GM12864 (cell line): Measurements from ENCODE around the gene OGFR.
"Not testable (repeated sequence)": the region's sequence is repeated elsewhere in the genome, so short reads cannot be mapped to it uniquely, and the experiment has no call there.

Source experiments
- DNase-seq: peaks from one replicate; pipeline ENCODE4 v3.0.0-alpha.2; 2011; ENCODE audit warnings: low read depth
- H3K4me3 ChIP-seq: 2 replicates; pipeline ENCODE4 v1.5.1; 2011; ENCODE audit warnings: mild to moderate bottlenecking, low read depth, low read length, control low read depth
- TF ChIP-seq, protein P1 (sequence below): IDR thresholded peaks from 2 replicates; pipeline ENCODE4 v1.5.1; 2011; ENCODE audit warnings: low read depth, mild to moderate bottlenecking, moderate library complexity, low read length, control low read depth, inconsistent platforms; ENCODE audit errors: missing control alignments

Gene OGFR

DNA sequence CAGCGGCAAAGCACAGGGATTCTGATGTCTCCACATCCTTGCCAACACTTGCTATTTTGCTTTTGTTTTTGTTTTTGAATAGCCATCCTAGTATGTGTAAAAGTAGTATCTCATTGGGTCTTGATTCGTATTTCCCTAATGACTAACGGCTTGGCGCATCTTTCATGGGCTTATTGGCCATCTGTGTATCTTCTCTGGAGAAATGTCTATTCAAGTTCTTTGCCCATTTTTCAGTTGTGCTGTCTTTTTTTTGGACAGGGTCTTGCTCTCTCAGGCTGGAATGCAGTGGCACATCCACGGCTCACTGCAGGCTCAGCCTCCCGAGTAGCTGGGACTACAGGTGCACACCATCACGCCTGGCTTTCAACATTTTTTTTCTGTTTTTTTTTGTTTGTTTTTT is 39.5 kb downstream of the OGFR start:
- TF ChIP-seq, protein P1, sequence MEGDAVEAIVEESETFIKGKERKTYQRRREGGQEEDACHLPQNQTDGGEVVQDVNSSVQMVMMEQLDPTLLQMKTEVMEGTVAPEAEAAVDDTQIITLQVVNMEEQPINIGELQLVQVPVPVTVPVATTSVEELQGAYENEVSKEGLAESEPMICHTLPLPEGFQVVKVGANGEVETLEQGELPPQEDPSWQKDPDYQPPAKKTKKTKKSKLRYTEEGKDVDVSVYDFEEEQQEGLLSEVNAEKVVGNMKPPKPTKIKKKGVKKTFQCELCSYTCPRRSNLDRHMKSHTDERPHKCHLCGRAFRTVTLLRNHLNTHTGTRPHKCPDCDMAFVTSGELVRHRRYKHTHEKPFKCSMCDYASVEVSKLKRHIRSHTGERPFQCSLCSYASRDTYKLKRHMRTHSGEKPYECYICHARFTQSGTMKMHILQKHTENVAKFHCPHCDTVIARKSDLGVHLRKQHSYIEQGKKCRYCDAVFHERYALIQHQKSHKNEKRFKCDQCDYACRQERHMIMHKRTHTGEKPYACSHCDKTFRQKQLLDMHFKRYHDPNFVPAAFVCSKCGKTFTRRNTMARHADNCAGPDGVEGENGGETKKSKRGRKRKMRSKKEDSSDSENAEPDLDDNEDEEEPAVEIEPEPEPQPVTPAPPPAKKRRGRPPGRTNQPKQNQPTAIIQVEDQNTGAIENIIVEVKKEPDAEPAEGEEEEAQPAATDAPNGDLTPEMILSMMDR: no peak
- no peak overlapping the region for H3K4me3 ChIP-seq
- no peak for DNase-seq

DNA sequence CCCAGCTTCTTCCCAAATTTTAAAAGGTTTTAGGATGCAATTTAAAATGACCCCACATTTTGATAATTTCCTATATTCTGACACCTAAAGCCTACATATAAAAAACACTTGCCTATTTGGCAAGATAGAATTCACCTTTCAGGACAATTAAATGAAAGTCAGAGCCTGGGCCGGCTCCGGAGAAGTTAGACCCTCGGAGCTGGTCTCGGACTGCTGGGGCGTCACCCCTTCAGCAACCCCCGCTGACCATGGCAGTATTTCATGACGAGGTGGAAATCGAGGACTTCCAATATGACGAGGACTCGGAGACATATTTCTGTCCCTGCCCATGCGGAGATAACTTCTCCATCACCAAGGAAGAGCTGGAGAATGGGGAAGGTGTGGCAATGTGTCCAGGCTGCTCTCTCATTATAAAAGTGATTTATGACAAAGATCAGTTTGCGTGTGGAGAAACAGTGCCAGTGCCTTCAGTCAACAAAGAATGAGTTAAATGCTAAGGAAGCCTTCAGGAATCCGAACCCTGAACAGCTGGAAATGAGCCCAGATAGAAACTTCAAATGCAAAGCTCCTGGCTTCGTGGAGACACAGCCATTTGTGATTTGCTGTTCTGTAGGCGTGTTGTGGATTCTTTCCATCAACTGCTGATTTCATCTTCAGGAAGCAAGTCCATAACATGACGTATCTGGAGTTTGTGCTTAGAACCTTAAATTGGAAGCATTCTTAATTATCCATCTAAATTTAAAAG is 41.0 kb downstream of the OGFR start:
- TF ChIP-seq, protein P1: no peak
- DNase-seq: no peak

DNA sequence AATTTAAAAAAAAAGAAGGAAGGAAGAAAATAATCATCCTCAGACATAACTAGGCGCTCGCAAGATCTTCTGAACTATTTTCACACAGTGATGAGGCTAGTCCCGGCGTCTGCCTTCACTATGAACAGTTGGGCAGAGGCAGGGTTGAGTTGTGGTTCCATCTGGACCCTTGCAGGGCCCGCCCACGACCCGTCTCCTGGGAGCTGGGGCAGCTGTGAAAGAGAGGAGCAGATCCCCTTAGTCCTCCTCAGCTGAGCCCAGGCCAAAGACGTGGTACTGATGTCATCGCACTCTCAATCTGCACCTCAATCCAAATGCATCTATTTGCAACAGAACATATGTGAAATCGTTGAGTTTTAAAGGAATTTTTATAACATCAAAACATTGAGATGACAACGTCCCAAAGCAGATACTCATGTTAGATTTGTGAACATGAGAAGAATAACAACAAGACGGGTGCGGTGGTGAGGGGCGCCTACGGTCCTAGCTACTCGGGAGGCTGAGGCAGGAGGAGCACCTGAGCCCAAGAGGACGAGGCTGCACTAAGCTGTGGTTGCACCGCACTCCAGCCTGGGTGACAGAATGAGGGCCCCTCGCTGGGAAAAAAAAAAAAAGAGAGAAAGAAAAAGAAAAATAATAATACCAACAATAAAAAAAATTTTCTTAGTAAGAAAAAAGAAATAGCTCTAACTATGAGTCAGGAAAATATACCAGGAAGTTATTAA is 41.7 kb downstream of the OGFR start:
- TF ChIP-seq, protein P1: no peak
- no peak for DNase-seq
- no peak overlapping the region for H3K4me3 ChIP-seq

More for the DNA sequence above, 41.0 kb downstream of the OGFR start:
- H3K4me3 ChIP-seq: no peak overlapping the region

DNA sequence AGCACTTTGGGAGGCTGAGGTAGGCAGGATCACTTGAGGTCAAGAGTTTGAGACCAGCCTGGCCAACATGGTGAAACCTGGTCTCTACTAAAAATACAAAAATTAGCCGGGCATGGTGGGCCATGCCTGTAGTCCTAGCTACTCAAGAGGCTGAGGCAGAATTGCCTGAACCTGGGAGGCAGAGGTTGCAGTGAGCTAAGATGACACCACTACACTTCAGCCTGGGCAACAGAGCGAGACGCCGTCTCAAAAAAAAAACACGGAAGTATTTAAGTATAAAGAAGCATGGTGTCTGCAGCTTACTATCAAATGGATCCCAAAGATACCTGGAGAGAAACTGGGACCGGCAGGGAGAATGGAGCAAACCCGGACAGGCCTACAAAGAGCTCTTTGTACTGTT is 44.3 kb downstream of the OGFR start:
- not testable (repeated sequence) for H3K4me3 ChIP-seq, DNase-seq

DNA sequence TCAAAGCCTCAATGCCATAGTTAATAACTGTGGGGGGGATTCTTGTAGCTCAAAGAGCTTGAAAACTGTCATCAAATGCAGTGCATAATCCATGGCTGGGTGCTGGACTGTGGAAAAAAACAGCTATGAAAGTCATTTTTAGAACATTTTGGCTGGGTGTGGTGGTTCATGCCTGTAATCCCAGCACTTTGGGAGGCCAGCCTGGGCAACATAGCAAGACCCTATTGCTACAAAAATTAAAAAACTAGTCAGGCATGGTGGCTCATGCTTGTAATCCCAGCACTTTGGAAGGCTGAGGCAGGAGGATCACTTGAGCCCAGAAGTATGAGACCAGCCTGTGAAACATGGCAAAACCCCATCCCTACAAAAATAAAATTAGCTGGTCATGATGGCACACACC is 44.8 kb downstream of the OGFR start:
- TF ChIP-seq, protein P1: no peak
- H3K4me3 ChIP-seq: no peak overlapping the region
- no peak for DNase-seq

DNA sequence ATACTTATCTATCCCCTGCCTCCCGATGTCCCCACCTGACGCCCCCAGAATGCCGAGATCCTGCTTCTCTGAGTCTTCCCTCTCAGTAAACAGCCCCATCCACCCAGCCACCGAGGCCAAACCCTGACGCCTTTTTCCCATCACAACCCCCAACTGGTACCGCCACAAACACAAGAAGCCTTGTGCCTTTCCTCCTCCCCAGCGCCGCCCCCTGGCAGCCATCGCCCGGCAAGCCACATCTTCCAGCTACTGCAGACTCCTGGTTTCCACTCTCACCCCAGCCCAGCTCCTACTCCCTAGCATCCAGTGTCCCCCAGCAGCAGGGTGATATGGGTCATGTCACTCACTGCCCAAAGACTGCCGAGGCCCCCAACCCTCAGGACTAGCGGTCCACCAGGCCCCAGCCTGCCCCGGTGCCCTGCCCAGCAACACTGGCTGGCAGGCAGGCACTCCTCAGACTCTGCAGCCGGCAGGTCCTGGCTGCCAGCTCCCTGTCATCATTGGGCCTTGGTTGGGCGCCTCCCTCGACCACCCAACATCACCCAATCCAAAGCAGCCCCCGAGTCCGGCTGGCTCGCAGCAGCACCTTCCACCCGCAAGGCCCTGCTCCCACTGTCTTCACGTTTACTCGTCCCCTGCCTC is 45.8 kb downstream of the OGFR start:
- no peak overlapping the region for H3K4me3 ChIP-seq
- TF ChIP-seq, protein P1: no peak
- no peak for DNase-seq

DNA sequence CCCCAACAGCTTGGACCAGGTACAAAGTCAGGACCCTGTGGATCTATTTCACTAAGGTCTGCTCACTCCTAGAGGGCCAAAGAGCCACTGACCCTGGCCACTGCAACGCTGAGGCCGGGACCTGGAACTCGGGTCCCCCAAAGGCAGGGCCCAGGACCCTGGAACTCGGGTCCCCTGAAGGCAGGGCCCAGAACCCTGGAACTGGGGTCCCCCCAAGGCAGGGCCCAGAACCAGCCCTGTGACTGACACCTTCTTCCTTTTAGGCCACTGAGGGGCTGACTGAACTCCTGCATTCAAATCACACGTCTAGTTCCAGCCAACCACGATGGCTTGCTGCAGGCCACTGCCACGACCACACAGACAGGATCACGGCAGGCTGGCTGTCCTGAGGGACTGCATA is 47.6 kb downstream of the OGFR start:
- TF ChIP-seq, protein P1: no peak
- no peak for DNase-seq
- H3K4me3 ChIP-seq: no peak overlapping the region
